H1 (cell line): ENCODE data around the gene OR6M1. TPM values are rescaled to one million over a fixed set of nuclear protein-coding genes. Genes with fewer than 3 reads are reported as not detected.

Experiments used
- CTCF ChIA-PET: fragments of 300-600 bp; sonication (Branson Sonifier 250); formaldehyde crosslinking; loops from one replicate; lab custom pipeline; 2021; ENCODE audit not compliant: partially characterized antibody; lab: Charles Lee
- POLR2A ChIA-PET: fragments of 300-600 bp; sonication (Branson Sonifier 250); formaldehyde crosslinking; loops from one replicate; lab custom pipeline; 2021; ENCODE audit warnings: inconsistent platforms; ENCODE audit not compliant: partially characterized antibody; lab: Charles Lee
- DNase-seq, 2 experiments: peaks; one replicate each; pipeline versions ENCODE4 v3.0.0 to v3.0.0-alpha.2; 2010 to 2022; ENCODE audit warnings: low spot score in 2 of 2, low read depth in 1 of 2, mixed read lengths in 1 of 2
- FAIRE-seq: peaks from 2 replicates; lab custom pipeline; 2011; peaks lifted over from hg19 to GRCh38; lab: Jason Lieb, UNC
- H2AFZ ChIP-seq: 2 replicates; pipeline ENCODE4 v1.8.1; 2012; ENCODE audit warnings: low read length, inconsistent platforms
- H2AK5ac ChIP-seq: 2 replicates; pipeline ENCODE4 v1.6.1; 2013; ENCODE audit warnings: low read depth, low read length
- H2BK120ac ChIP-seq: replicated peaks from 2 replicates; pipeline ENCODE3; 2013; ENCODE audit warnings: low read depth, low read length, inconsistent platforms
- H2BK12ac ChIP-seq: 2 replicates; pipeline ENCODE4 v1.6.1; 2013; ENCODE audit warnings: low read depth, low read length
- H2BK15ac ChIP-seq: 2 replicates; pipeline ENCODE4 v1.6.1; 2013; ENCODE audit warnings: low read length
- H2BK20ac ChIP-seq: 2 replicates; pipeline ENCODE4 v1.6.1; 2013; ENCODE audit warnings: low read length
- H2BK5ac ChIP-seq: 2 replicates; pipeline ENCODE4 v1.6.1; 2013; ENCODE audit warnings: low read depth, low read length
- H3K14ac ChIP-seq: 2 replicates; pipeline ENCODE4 v1.6.1; 2013; ENCODE audit warnings: inconsistent platforms; ENCODE audit not compliant: insufficient read length
- H3K18ac ChIP-seq: 2 replicates; pipeline ENCODE4 v1.6.1; 2013; ENCODE audit warnings: low read length; ENCODE audit errors: extremely low read depth
- H3K23ac ChIP-seq: 2 replicates; pipeline ENCODE4 v1.6.1; 2013; ENCODE audit warnings: inconsistent platforms; ENCODE audit not compliant: insufficient read length
- H3K23me2 ChIP-seq: 2 replicates; pipeline ENCODE4 v1.6.1; 2013; ENCODE audit warnings: low read depth, low read length
- H3K27ac ChIP-seq: 2 replicates; pipeline ENCODE4 v1.6.1; 2011; ENCODE audit warnings: low read depth, low read length, inconsistent platforms
- H3K27me3 ChIP-seq, 4 experiments: replicated peaks in 1 of 4; 1 replicate in 1 of 4; 2 replicates in 3 of 4; pipeline versions ENCODE4 v1.6.1 to v1.8.1; 2011 to 2013; ENCODE audit warnings: low read length in 3 of 4, mild to moderate bottlenecking in 3 of 4, inconsistent platforms in 2 of 4, mixed read lengths in 2 of 4, moderate library complexity in 1 of 4; ENCODE audit not compliant: control insufficient read depth in 3 of 4, insufficient read depth in 3 of 4; ENCODE audit errors: extremely low read depth in 1 of 4
- H3K36me3 ChIP-seq, 4 experiments: 2 replicates each; pipeline versions ENCODE4 v1.6.1 to v1.8.1; 2011 to 2013; ENCODE audit warnings: mild to moderate bottlenecking in 4 of 4, low read length in 3 of 4, moderate library complexity in 2 of 4, control low read depth in 1 of 4, inconsistent platforms in 1 of 4; ENCODE audit not compliant: insufficient read depth in 4 of 4, control insufficient read depth in 2 of 4
- H3K4ac ChIP-seq: replicated peaks from 2 replicates; pipeline ENCODE3; 2013; ENCODE audit warnings: low read length, low read depth, mixed read lengths, inconsistent platforms; ENCODE audit not compliant: insufficient read length
- H3K4me1 ChIP-seq, 4 experiments: replicated peaks in 1 of 4; 1 replicate in 1 of 4; 2 replicates in 3 of 4; pipeline versions ENCODE4 v1.6.1 to v1.8.1; 2011 to 2013; ENCODE audit warnings: low read length in 3 of 4, inconsistent platforms in 2 of 4, mixed read lengths in 1 of 4; ENCODE audit not compliant: insufficient read depth in 4 of 4, control insufficient read depth in 3 of 4
- H3K4me2 ChIP-seq, 2 experiments: 2 replicates each; pipeline versions ENCODE4 v1.6.1 to v1.8.1; 2011 to 2013; ENCODE audit warnings: low read depth in 2 of 2, low read length in 2 of 2, control low read depth in 1 of 2, inconsistent platforms in 1 of 2, mild to moderate bottlenecking in 1 of 2; ENCODE audit not compliant: insufficient read depth in 1 of 2
- H3K4me3 ChIP-seq, 4 experiments: fragments of 200-600, 300-600 bp in 1 of 4; sonication (generic), shearing (Covaris generic), sonication (Bioruptor Twin) in 1 of 4; 2 replicates each; pipeline versions ENCODE4 v1.5.1 to v1.8.1; 2011 to 2016; ENCODE audit warnings: low read length in 4 of 4, low read depth in 3 of 4, control low read depth in 2 of 4, inconsistent platforms in 2 of 4, mild to moderate bottlenecking in 2 of 4, mixed read lengths in 1 of 4, moderate library complexity in 1 of 4; ENCODE audit not compliant: insufficient read depth in 2 of 4; ENCODE audit errors: extremely low read depth in 1 of 4
- H3K56ac ChIP-seq: replicated peaks from 2 replicates; pipeline ENCODE3; 2013; ENCODE audit warnings: low read depth, mild to moderate bottlenecking, mixed read lengths, low read length, inconsistent platforms; ENCODE audit not compliant: insufficient read length
- H3K79me1 ChIP-seq: 2 replicates; pipeline ENCODE4 v1.6.1; 2013; ENCODE audit warnings: low read depth, low read length, control low read depth
- H3K79me2 ChIP-seq, 2 experiments: 2 replicates each; pipeline versions ENCODE4 v1.6.1 to v1.8.1; 2012 to 2013; ENCODE audit warnings: low read length in 2 of 2, mild to moderate bottlenecking in 2 of 2, inconsistent platforms in 1 of 2; ENCODE audit not compliant: insufficient read depth in 2 of 2, control insufficient read depth in 1 of 2
- H3K9ac ChIP-seq, 4 experiments: replicated peaks in 1 of 4; 1 replicate in 1 of 4; 2 replicates in 3 of 4; pipeline versions ENCODE4 v1.6.1 to v1.8.1; 2011 to 2013; ENCODE audit warnings: low read depth in 3 of 4, low read length in 3 of 4, control low read depth in 2 of 4, mild to moderate bottlenecking in 2 of 4, moderate library complexity in 2 of 4, inconsistent platforms in 1 of 4; ENCODE audit errors: extremely low read depth in 1 of 4
- H3K9me3 ChIP-seq, 2 experiments: 2 replicates each; pipeline versions ENCODE4 v1.6.1 to v1.8.1; 2012 to 2013; ENCODE audit warnings: mild to moderate bottlenecking in 2 of 2, moderate library complexity in 2 of 2, control low read depth in 1 of 2, inconsistent platforms in 1 of 2, low read depth in 1 of 2, low read length in 1 of 2, mixed read lengths in 1 of 2; ENCODE audit not compliant: insufficient read depth in 2 of 2
- H4K20me1 ChIP-seq, 2 experiments: replicated peaks in 1 of 2; 2 replicates each; pipeline versions ENCODE3 to v1.8.1; 2011 to 2013; ENCODE audit warnings: inconsistent platforms in 2 of 2, low read length in 2 of 2, mild to moderate bottlenecking in 1 of 2; ENCODE audit not compliant: insufficient read depth in 2 of 2, control insufficient read depth in 1 of 2
- H4K5ac ChIP-seq: 2 replicates; pipeline ENCODE4 v1.6.1; 2013; ENCODE audit warnings: low read length, low read depth, mixed read lengths, inconsistent platforms; ENCODE audit not compliant: insufficient read length
- H4K8ac ChIP-seq: 2 replicates; pipeline ENCODE4 v1.8.0; 2013; ENCODE audit warnings: mild to moderate bottlenecking, moderate library complexity, low read length, inconsistent platforms; ENCODE audit not compliant: insufficient read depth; ENCODE audit errors: extremely low read depth
- H4K91ac ChIP-seq: replicated peaks from 2 replicates; pipeline ENCODE3; 2013; ENCODE audit warnings: low read length, mixed read lengths, inconsistent platforms; ENCODE audit not compliant: insufficient read length
- NANOG ChIP-seq: IDR thresholded peaks from 2 replicates; pipeline ENCODE4 v1.6.1; 2011; ENCODE audit warnings: low read length, low read depth, mild to moderate bottlenecking, inconsistent platforms; ENCODE audit not compliant: insufficient read depth, poor library complexity, severe bottlenecking
- SIN3A ChIP-seq, 2 experiments: IDR thresholded peaks in 1 of 2; conservative IDR thresholded peaks in 1 of 2; 2 replicates each; pipeline ENCODE4 v1.6.1; 2011 to 2012; ENCODE audit warnings: low read length in 2 of 2, improper control_type of control experiment in 1 of 2, low read depth in 1 of 2, mild to moderate bottlenecking in 1 of 2
- SP1 ChIP-seq: IDR thresholded peaks from 2 replicates; pipeline ENCODE4 v1.6.1; 2011; ENCODE audit warnings: low read depth, low read length
- YY1 ChIP-seq: IDR thresholded peaks from 2 replicates; pipeline ENCODE4 v1.6.1; 2011; ENCODE audit warnings: low read depth, mild to moderate bottlenecking, low read length
- WGBS, 2 experiments: shearing (Covaris generic) in 1 of 2; methylation state at CpG; one replicate each; pipeline versions ENCODE4 v1.1.6 to v1.1.7; 2013 to 2015; ENCODE audit warnings: low lambda C conversion rate in 2 of 2, mixed read lengths in 2 of 2, inconsistent platforms in 1 of 2, low coverage in 1 of 2, missing lambda C conversion rate in 1 of 2; ENCODE audit not compliant: insufficient replicate concordance in 2 of 2, insufficient coverage in 1 of 2, insufficient read length in 1 of 2; ENCODE audit errors: extremely low coverage in 1 of 2, missing lambda C conversion rate in 1 of 2; 5-methylcytosine and 5-hydroxymethylcytosine counted together
- polyA plus RNA-seq, 7 experiments: library from polyadenylated mRNA; depleted of rRNA in 3 of 7; stranded (reverse) in 5 of 7; unstranded in 2 of 7; fragments of >200 nt in 5 of 7; fragments of 200-250 nt in 2 of 7; gene quantifications; 1 replicate in 5 of 7; 2 replicates in 1 of 7; 4 replicates in 1 of 7; pipeline versions ENCODE4 v1.2.1 to v1.2.3, GENCODE V29; 2011 to 2013; ENCODE audit warnings: missing spikeins in 2 of 7, mixed read lengths in 2 of 7
- total RNA-seq: library from RNA; stranded (reverse); fragmentation: NEBNext Ultra II Directional; extraction: Animal tissue kit (Norgen Biotek cat#: 25700); gene quantifications from 2 replicates; pipeline ENCODE4 v1.2.1, GENCODE V29; 2021

The OR6M1 gene
- total and polyA plus RNA-seq, 2 of the 8 experiments (the other 6 are each of a cell fraction or from before 2014, with no cell fraction given): not detected

DNA sequence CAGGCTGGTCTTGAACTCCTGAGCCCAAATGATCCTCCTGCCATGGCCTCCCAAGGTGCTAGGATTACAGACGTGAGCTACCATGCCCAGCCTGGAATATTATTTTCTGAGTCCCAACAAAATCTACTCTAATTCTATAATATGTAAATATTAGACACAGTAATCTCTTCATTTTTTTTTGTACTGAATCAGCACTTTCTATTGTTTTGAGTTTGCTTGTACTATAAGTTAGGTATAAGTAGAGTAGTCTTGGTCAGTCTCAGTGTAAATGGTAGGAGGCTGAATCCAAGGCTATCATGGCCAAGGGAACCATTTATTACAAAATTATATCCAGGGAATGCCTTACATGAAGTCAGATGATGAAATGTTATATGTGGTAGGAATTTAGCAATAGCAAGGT, 32.2 kb downstream of the OR6M1 start:
- H3K9me3 ChIP-seq: no peaks in the 10 kb centered on the region
- DNase-seq: no peak
- 63% methylated on average over 1 of the region's 1 CpG; no CpG with 5 or more reads in 1 of the 2 experiments for WGBS, 2 experiments

More for the DNA sequence above, 32.2 kb downstream of the OR6M1 start:
- Histone ChIP-seq H3K23me2 (no peaks in the 10 kb centered on the region; the same call in 1 of the 2 replicates), H3K27ac (peak overlapping the region; percentile 21; the same call in 1 of the 2 replicates), H3K9ac (no peak overlapping the region), H3K4me3 (no peak overlapping the region), H3K14ac (no peak overlapping the region), H3K4me2 (no peak overlapping the region), H2AK5ac (no peak overlapping the region), H3K27me3 (no peaks in the 10 kb centered on the region), H4K8ac (no peak overlapping the region), H3K79me1 (no peaks in the 10 kb centered on the region), H3K56ac (peak overlapping the region; percentile 39), H2BK12ac (no peak overlapping the region), H3K18ac (peak overlapping the region; percentile 7; the same call in 1 of the 2 replicates), H4K5ac (peak overlapping the region; percentile 95), H2BK120ac (peak overlapping the region; percentile 98), H3K4ac (no peak overlapping the region), H4K20me1 (no peaks in the 10 kb centered on the region), H3K23ac (no peak overlapping the region), H3K4me1 (peaks cover 0 to 30% (median 13%) of the 10 kb centered on the region in 4 experiments), H2BK5ac (peak overlapping the region; percentile 87; the same call in 1 of the 2 replicates), H3K79me2 (no peaks in the 10 kb centered on the region), H4K91ac (peak overlapping the region; percentile 89), H3K36me3 (no peaks in the 10 kb centered on the region), H2BK15ac (no peak overlapping the region), H2BK20ac (peak overlapping the region; percentile 62; the same call in 1 of the 2 replicates), H2AFZ (no peak overlapping the region)
- TF ChIP-seq NANOG (no peak), SIN3A (conservative IDR thresholded peaks at IDR 0.05 in 1 of 2, IDR thresholded peaks at IDR 0.05 in 1 of 2; ENCODE audit: low read depth in 1 of 2, low read length in 2 of 2) (no peak), SP1 (no peak), YY1 (no peak)
- POLR2A ChIA-PET: no interaction called here
- no peak for FAIRE-seq
- CTCF ChIA-PET: interaction anchor here (1.1 to 1.7 kb wide), 3 partner anchors 15 to 65 kb away, joined by 4 to 9 read pairs (median 5); no protein-coding TSS in a partner anchor
